GM21576 (cell line): ENCODE results near the gene GMDS.

Experiments
- ATAC-seq: cut with Tn5 transposase; IDR thresholded peaks from one replicate; pipeline ENCODE4 v1.9.1; 2021; ENCODE audit warnings: mild to moderate bottlenecking, moderate library complexity; ENCODE audit not compliant: unreplicated experiment

Gene GMDS

GRCh38 chr6:2007165-2007564 is 238.2 kb downstream of the GMDS start:
- ATAC-seq = no peak

GRCh38 chr6:2004888-2005287 is 240.5 kb downstream of the GMDS start:
- no peak for ATAC-seq

- no peak for ATAC-seq
Measured at GRCh38 chr6:2000962-2001361, 244.4 kb downstream of the GMDS start.

- ATAC-seq = no peak
Measured at GRCh38 chr6:1997702-1998101, 247.7 kb downstream of the GMDS start.

- no peak for ATAC-seq
Measured at GRCh38 chr6:1995636-1996035, 249.8 kb downstream of the GMDS start.

GRCh38 chr6:1993042-1993441 is 252.4 kb downstream of the GMDS start:
- ATAC-seq = no peak

- ATAC-seq = no peak
Measured at GRCh38 chr6:1991332-1991878, 254.0 kb downstream of the GMDS start.

GRCh38 chr6:1988843-1989242 is 256.6 kb downstream of the GMDS start:
- ATAC-seq = no peak

- no peak for ATAC-seq
Measured at GRCh38 chr6:1987640-1988039, 257.8 kb downstream of the GMDS start.

- no peak for ATAC-seq
Measured at GRCh38 chr6:1986454-1987243, 258.8 kb downstream of the GMDS start.

- ATAC-seq = no peak
Measured at GRCh38 chr6:1984346-1984994, 260.9 kb downstream of the GMDS start.

- ATAC-seq = no peak
Measured at GRCh38 chr6:1983850-1984249, 261.6 kb downstream of the GMDS start.

GRCh38 chr6:1972962-1973361 is 272.4 kb downstream of the GMDS start:
- ATAC-seq = no peak

- no peak for ATAC-seq
Measured at GRCh38 chr6:1971612-1972011, 273.8 kb downstream of the GMDS start.

- ATAC-seq = no peak
Measured at GRCh38 chr6:1970151-1970561, 275.2 kb downstream of the GMDS start.

- no peak for ATAC-seq
Measured at GRCh38 chr6:1966713-1967112, 278.7 kb downstream of the GMDS start.

GRCh38 chr6:1965596-1966224 is 279.7 kb downstream of the GMDS start:
- no peak for ATAC-seq

GRCh38 chr6:1963596-1963995 is 281.8 kb downstream of the GMDS start:
- no peak for ATAC-seq

GRCh38 chr6:1962201-1962600 is 283.2 kb downstream of the GMDS start:
- no peak for ATAC-seq

- no peak for ATAC-seq
Measured at GRCh38 chr6:1960486-1961142, 284.8 kb downstream of the GMDS start.

GRCh38 chr6:1958257-1958656 is 287.1 kb downstream of the GMDS start:
- no peak for ATAC-seq
